ENCODE measurements around the gene ABI3BP. TPM values are rescaled to one million over a fixed set of nuclear protein-coding genes. Genes with fewer than 3 reads are reported as not detected.
A peak's percentile ranks its signal among the peaks of the same experiment; 100 is the strongest.

The ABI3BP gene
- total and polyA plus RNA-seq, 2 experiments from 2014 or later: 0.42 to 0.57 TPM

GRCh38 chr3:100834332-100834731 lies 158.9 kb downstream of the ABI3BP start:
- no peak overlapping the region for H3K4me3 ChIP-seq
- H3K4me1 ChIP-seq (ENCODE audit: insufficient read depth): 0 out of 2 replicates have a peak, but pooled peaks cover 7% of the 10 kb centered on the region
- H3K79me2 ChIP-seq (replicated peaks; ENCODE audit: insufficient read depth): no peaks in the 10 kb centered on the region
- H3K27me3 ChIP-seq (ENCODE audit: insufficient read depth): no peaks in the 10 kb centered on the region
- ATAC-seq: no peak
- H3K36me3 ChIP-seq (ENCODE audit: insufficient read depth): no peaks in the 10 kb centered on the region
- no peak overlapping the region for H3K4me2 ChIP-seq
- peaks cover 3% of the 10 kb centered on the region for H3K27me3 Mint-ChIP-seq (ENCODE audit: insufficient read depth, low read depth, poor library complexity)
- TF ChIP-seq ZNF331 (CRISPR knock-in tag; IDR thresholded peaks at IDR 0.05; ENCODE audit: low read depth): no peak
- TF ChIP-seq, protein P1, sequence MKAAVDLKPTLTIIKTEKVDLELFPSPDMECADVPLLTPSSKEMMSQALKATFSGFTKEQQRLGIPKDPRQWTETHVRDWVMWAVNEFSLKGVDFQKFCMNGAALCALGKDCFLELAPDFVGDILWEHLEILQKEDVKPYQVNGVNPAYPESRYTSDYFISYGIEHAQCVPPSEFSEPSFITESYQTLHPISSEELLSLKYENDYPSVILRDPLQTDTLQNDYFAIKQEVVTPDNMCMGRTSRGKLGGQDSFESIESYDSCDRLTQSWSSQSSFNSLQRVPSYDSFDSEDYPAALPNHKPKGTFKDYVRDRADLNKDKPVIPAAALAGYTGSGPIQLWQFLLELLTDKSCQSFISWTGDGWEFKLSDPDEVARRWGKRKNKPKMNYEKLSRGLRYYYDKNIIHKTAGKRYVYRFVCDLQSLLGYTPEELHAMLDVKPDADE (IDR thresholded peaks at IDR 0.05): no peak
- no peak overlapping the region for H3K4me3 Mint-ChIP-seq
- DNase-seq (ENCODE audit: low spot score): no peak
- H3F3A ChIP-seq (replicated peaks; ENCODE audit: low read depth): no peaks in the 10 kb centered on the region
- H2AFZ ChIP-seq: 0 out of 2 replicates have a peak overlapping the region, but pooled peaks have one; percentile 45
- H3K36me3 Mint-ChIP-seq (ENCODE audit: low read depth): no peaks in the 10 kb centered on the region
- no peaks in the 10 kb centered on the region for H3K9me3 Mint-ChIP-seq
- H3K27ac Mint-ChIP-seq: no peak overlapping the region
- H3K9me2 ChIP-seq (ENCODE audit: insufficient read depth): no peaks in the 10 kb centered on the region
- no peaks in the 10 kb centered on the region for H4K20me1 ChIP-seq (replicated peaks; ENCODE audit: insufficient read depth)
- H3K4me1 Mint-ChIP-seq: peaks cover 7% of the 10 kb centered on the region; the same call in 2 of the 3 replicates
- H3K27ac ChIP-seq (ENCODE audit: low read depth): no peak overlapping the region

DNA sequence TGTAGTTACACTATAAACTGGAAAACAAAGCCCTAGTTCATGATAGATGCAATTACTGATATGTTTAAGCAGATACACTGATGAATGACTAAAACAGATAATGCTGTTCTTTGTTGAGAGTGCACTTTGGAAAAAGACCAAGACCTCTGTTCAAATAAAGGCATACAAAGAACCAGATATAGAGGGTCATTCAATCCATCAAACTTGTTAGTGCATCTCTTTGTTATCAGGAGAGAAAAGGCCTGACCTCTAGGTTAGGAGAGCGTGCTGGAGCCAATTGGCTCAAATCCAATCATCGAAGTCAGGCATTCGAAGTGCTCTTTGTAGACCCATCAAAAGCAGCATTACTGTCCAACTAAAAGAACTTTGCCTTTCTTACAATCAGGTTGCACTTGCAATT lies 159.7 kb downstream of the ABI3BP start:
- H3K4me1 Mint-ChIP-seq: peaks cover 7% of the 10 kb centered on the region; the same call in 2 of the 3 replicates
- H3K4me2 ChIP-seq: no peak overlapping the region
- no peaks in the 10 kb centered on the region for H4K20me1 ChIP-seq (replicated peaks; ENCODE audit: insufficient read depth)
- no peaks in the 10 kb centered on the region for H3K79me2 ChIP-seq (replicated peaks; ENCODE audit: insufficient read depth)
- H3K36me3 ChIP-seq (ENCODE audit: insufficient read depth): no peaks in the 10 kb centered on the region
- H3K36me3 Mint-ChIP-seq (ENCODE audit: low read depth): no peaks in the 10 kb centered on the region
- 0 out of 2 replicates have a peak, but pooled peaks cover 7% of the 10 kb centered on the region for H3K4me1 ChIP-seq (ENCODE audit: insufficient read depth)
- H3K4me3 ChIP-seq: no peak overlapping the region
- no peak overlapping the region for H3K27ac ChIP-seq (ENCODE audit: low read depth)
- H2AFZ ChIP-seq: peak overlapping the region; percentile 26; the same call in 1 of the 2 replicates
- peaks cover 2% of the 10 kb centered on the region for H3K27me3 Mint-ChIP-seq (ENCODE audit: insufficient read depth, low read depth, poor library complexity)
- no peak overlapping the region for H3K4me3 Mint-ChIP-seq
- H3K27ac Mint-ChIP-seq: no peak overlapping the region
- ATAC-seq: no peak
- no peaks in the 10 kb centered on the region for H3K9me3 Mint-ChIP-seq
- H3F3A ChIP-seq (replicated peaks; ENCODE audit: low read depth): no peaks in the 10 kb centered on the region
- H3K27me3 ChIP-seq (ENCODE audit: insufficient read depth): no peaks in the 10 kb centered on the region
- H3K9me2 ChIP-seq (ENCODE audit: insufficient read depth): no peaks in the 10 kb centered on the region
- no peak for DNase-seq (ENCODE audit: low spot score)
- TF ChIP-seq EZH2 (IDR thresholded peaks at IDR 0.05; ENCODE audit: low read depth, unreplicated experiment) (no peak), CREB1 (CRISPR knock-in tag; IDR thresholded peaks at IDR 0.05; ENCODE audit: low read depth) (no peak), POLR2AphosphoS5 (IDR thresholded peaks at IDR 0.05; ENCODE audit: low read depth) (no peak), NANOG (IDR thresholded peaks at IDR 0.05; ENCODE audit: borderline replicate concordance) (no peak), ZNF331 (CRISPR knock-in tag; IDR thresholded peaks at IDR 0.05; ENCODE audit: low read depth) (no peak), EZH2phosphoT487 (IDR thresholded peaks at IDR 0.05; ENCODE audit: unreplicated experiment) (no peak), STAT1 (IDR thresholded peaks at IDR 0.05; ENCODE audit: unreplicated experiment) (no peak), CTCF (conservative IDR thresholded peaks at IDR 0.05; ENCODE audit: low read depth in 2 of 2) (no peak), REST (IDR thresholded peaks at IDR 0.05; ENCODE audit: unreplicated experiment) (no peak), JUNB (IDR thresholded peaks at IDR 0.05; ENCODE audit: unreplicated experiment) (no peak)
- TF ChIP-seq, protein P1 (IDR thresholded peaks at IDR 0.05): no peak

Data from GM23338 (cell line).